H1 (cell line): Measurements from ENCODE around the gene ZNF385D. TPM values are rescaled to one million over a fixed set of nuclear protein-coding genes. Genes with fewer than 3 reads are reported as not detected.

Experiments
- ATF2 ChIP-seq: IDR thresholded peaks from 2 replicates; pipeline ENCODE4 v1.6.1; 2012; ENCODE audit warnings: low read length, inconsistent platforms
- BACH1 ChIP-seq: IDR thresholded peaks from 2 replicates; pipeline ENCODE4 v1.6.1; 2012; ENCODE audit warnings: low read length, improper control_type of control experiment
- BCL11A ChIP-seq, 2 experiments: IDR thresholded peaks; one replicate each; pipeline ENCODE4 v1.6.1; 2011; ENCODE audit warnings: low read depth in 2 of 2, low read length in 2 of 2, mild to moderate bottlenecking in 2 of 2
- CHD7 ChIP-seq: fragments of 300-600 bp; sonication (generic); IDR thresholded peaks from 2 replicates; pipeline ENCODE4 v1.7.1; 2012; ENCODE audit warnings: low read length, moderate library complexity, mild to moderate bottlenecking, inconsistent platforms; ENCODE audit not compliant: insufficient replicate concordance
- CTCF ChIP-seq, 3 experiments: IDR thresholded peaks; 1 replicate in 2 of 3; 2 replicates in 1 of 3; pipeline versions ENCODE4 v1.5.1 to v1.6.1; 2011; ENCODE audit warnings: low read length in 3 of 3, mild to moderate bottlenecking in 3 of 3, inconsistent platforms in 2 of 3, low read depth in 1 of 3, moderate library complexity in 1 of 3; ENCODE audit not compliant: insufficient read depth in 1 of 3; ENCODE audit errors: control extremely low read depth in 1 of 3
- RFX5 ChIP-seq: IDR thresholded peaks from 2 replicates; pipeline ENCODE4 v1.6.1; 2011; ENCODE audit warnings: low read depth, low read length, improper control_type of control experiment, borderline replicate concordance
- SRF ChIP-seq: IDR thresholded peaks from 2 replicates; pipeline ENCODE4 v1.6.1; 2011; ENCODE audit warnings: mild to moderate bottlenecking, low read depth, low read length, moderate library complexity
- polyA plus RNA-seq, 7 experiments: library from polyadenylated mRNA; depleted of rRNA in 3 of 7; stranded (reverse) in 5 of 7; unstranded in 2 of 7; fragments of >200 nt in 5 of 7; fragments of 200-250 nt in 2 of 7; gene quantifications; 1 replicate in 5 of 7; 2 replicates in 1 of 7; 4 replicates in 1 of 7; pipeline versions ENCODE4 v1.2.1 to v1.2.3, GENCODE V29; 2011 to 2013; ENCODE audit warnings: missing spikeins in 2 of 7, mixed read lengths in 2 of 7
- total RNA-seq: library from RNA; stranded (reverse); fragmentation: NEBNext Ultra II Directional; extraction: Animal tissue kit (Norgen Biotek cat#: 25700); gene quantifications from 2 replicates; pipeline ENCODE4 v1.2.1, GENCODE V29; 2021

Gene ZNF385D
- total and polyA plus RNA-seq, 2 of the 8 experiments (the other 6 are each of a cell fraction or from before 2014, with no cell fraction given) = 5.9 to 10.8 TPM

GRCh38 chr3:21649519-21649918 is 101.5 kb downstream of the ZNF385D start (continued):
- TF ChIP-seq CHD7 = no peak
- no peak for TF ChIP-seq RFX5
- no peak for TF ChIP-seq BCL11A (IDR thresholded peaks at IDR 0.05; ENCODE audit: low read depth in 2 of 2, low read length in 2 of 2)
- no peak for TF ChIP-seq CTCF (IDR thresholded peaks at IDR 0.05; ENCODE audit: control extremely low read depth in 1 of 3, insufficient read depth in 1 of 3, low read depth in 1 of 3, low read length in 3 of 3)
- no peak for TF ChIP-seq BACH1
- no peak for TF ChIP-seq SRF
- TF ChIP-seq ATF2 = no peak
